Natural killer cell treated with Interleukin-12 subunit alpha and Interleukin-12 subunit beta and Interleukin-15 and Interleukin-18, amount 100 ng/mL, for 72 hours (primary cell): ENCODE measurements around the gene HDAC2. TPM values are rescaled to one million over a fixed set of nuclear protein-coding genes. Genes with fewer than 3 reads are reported as not detected.
"Not testable (repeated sequence)": the region's sequence is repeated elsewhere in the genome, so short reads cannot be mapped to it uniquely, and the experiment has no call there.

Experiments
- ATAC-seq, 2 donors: fragments of 150-1000 bp; cut with Tn5 transposase in 1 of 2; sonication (Bioruptor Pico), chemical (Tn5 transposase) in 1 of 2; 2 replicates each; pipeline ENCODE4 v1.10.0; 2021
- DNase-seq: peaks from one replicate; pipeline ENCODE4 v3.0.0; 2022; ENCODE audit warnings: low spot score
- H3K27ac Mint-ChIP-seq, 2 donors: 1 replicate in 1 of 2; 2 replicates in 1 of 2; pipeline ENCODE4 v1.8.0; 2022; ENCODE audit warnings: mixed read lengths in 2 of 2, mild to moderate bottlenecking in 1 of 2, moderate library complexity in 1 of 2
- H3K27me3 Mint-ChIP-seq, 2 donors: 1 replicate in 1 of 2; 2 replicates in 1 of 2; pipeline ENCODE4 v1.8.0; 2022; ENCODE audit warnings: mixed read lengths in 2 of 2
- H3K36me3 Mint-ChIP-seq: one replicate; pipeline ENCODE4 v1.8.0; 2022; ENCODE audit warnings: mixed read lengths
- H3K4me1 Mint-ChIP-seq, 2 donors: 1 replicate in 1 of 2; 2 replicates in 1 of 2; pipeline ENCODE4 v1.8.0; 2022; ENCODE audit warnings: low read depth in 2 of 2, mixed read lengths in 2 of 2, mild to moderate bottlenecking in 1 of 2
- H3K4me3 Mint-ChIP-seq: one replicate; pipeline ENCODE4 v1.8.0; 2022; ENCODE audit warnings: mixed read lengths
- H3K9me3 Mint-ChIP-seq: 2 replicates; pipeline ENCODE4 v1.8.0; 2022; ENCODE audit warnings: mixed read lengths
- total RNA-seq, 2 donors: library from RNA; stranded (reverse); gene quantifications; one replicate each; pipeline ENCODE4 v1.2.3, GENCODE V29; 2022

The HDAC2 gene
- total RNA-seq, 2 donors from 2014 or later, result 60.8 to 72.2 TPM

GRCh38 chr6:113959235-113959634 is 11.7 kb downstream of the HDAC2 start:
- DNase-seq (no peak), ATAC-seq (no peak)
- Mint-ChIP-seq H3K27me3 (no peaks in the 10 kb centered on the region), H3K9me3 (no peaks in the 10 kb centered on the region), H3K4me1 (peaks cover 4 to 21% of the 10 kb centered on the region in 2 donors), H3K27ac (no peak overlapping the region), H3K36me3 (peaks cover 5% of the 10 kb centered on the region), H3K4me3 (no peak overlapping the region)

GRCh38 chr6:113954653-113955052 is 16.3 kb downstream of the HDAC2 start:
- Mint-ChIP-seq H3K27ac (peak overlapping the region in 1 of 2 donors; percentile 41), H3K36me3 (peaks cover 5% of the 10 kb centered on the region)

GRCh38 chr6:113953346-113953745 is 17.6 kb downstream of the HDAC2 start:
- no peak for DNase-seq
- Mint-ChIP-seq H3K4me1 (no peaks in the 10 kb centered on the region), H3K27me3 (no peaks in the 10 kb centered on the region), H3K27ac (no peak overlapping the region), H3K9me3 (no peaks in the 10 kb centered on the region), H3K36me3 (peaks cover 5% of the 10 kb centered on the region), H3K4me3 (no peak overlapping the region)
- ATAC-seq, result no peak

More at GRCh38 chr6:113954653-113955052, 16.3 kb downstream of the HDAC2 start:
- Mint-ChIP-seq H3K9me3 (no peaks in the 10 kb centered on the region), H3K4me3 (no peak overlapping the region), H3K4me1 (peaks cover 0 to 6% of the 10 kb centered on the region in 2 donors), H3K27me3 (no peaks in the 10 kb centered on the region)
- no peak for ATAC-seq
- no peak for DNase-seq

GRCh38 chr6:113949499-113949898 is 21.4 kb downstream of the HDAC2 start:
- H3K36me3 Mint-ChIP-seq, result peaks cover 6% of the 10 kb centered on the region
- DNase-seq (no peak), ATAC-seq (no peak)
- peaks cover 3 to 4% of the 10 kb centered on the region in 2 donors for H3K4me1 Mint-ChIP-seq
- no peaks in the 10 kb centered on the region for H3K27me3 Mint-ChIP-seq
- H3K4me3 Mint-ChIP-seq, result no peak overlapping the region
- no peaks in the 10 kb centered on the region for H3K9me3 Mint-ChIP-seq
- no peak overlapping the region for H3K27ac Mint-ChIP-seq

- Mint-ChIP-seq H3K27me3 (no peaks in the 10 kb centered on the region), H3K27ac (no peak overlapping the region), H3K4me3 (no peak overlapping the region), H3K36me3 (peaks cover 21% of the 10 kb centered on the region), H3K4me1 (peaks cover 3 to 4% of the 10 kb centered on the region in 2 donors), H3K9me3 (no peaks in the 10 kb centered on the region)
- DNase-seq, result no peak
- ATAC-seq, result no peak
Measured at GRCh38 chr6:113944701-113945100, 26.2 kb downstream of the HDAC2 start.

GRCh38 chr6:113939825-113940224 is 31.1 kb downstream of the HDAC2 start:
- no peaks in the 10 kb centered on the region for H3K4me1 Mint-ChIP-seq
- H3K9me3 Mint-ChIP-seq, result no peaks in the 10 kb centered on the region
- no peak overlapping the region for H3K27ac Mint-ChIP-seq
- ATAC-seq (no peak), DNase-seq (no peak)
- H3K27me3 Mint-ChIP-seq, result no peaks in the 10 kb centered on the region
- no peak overlapping the region for H3K4me3 Mint-ChIP-seq
- peaks cover 16% of the 10 kb centered on the region for H3K36me3 Mint-ChIP-seq

- Mint-ChIP-seq H3K36me3 (no peaks in the 10 kb centered on the region), H3K9me3 (no peaks in the 10 kb centered on the region), H3K27me3 (no peaks in the 10 kb centered on the region), H3K4me1 (no peaks in the 10 kb centered on the region), H3K4me3 (no peak overlapping the region), H3K27ac (no peak overlapping the region)
- ATAC-seq (no peak), DNase-seq (no peak)
Measured at GRCh38 chr6:113936093-113936934, 34.6 kb downstream of the HDAC2 start.

- no peak for DNase-seq
Measured at GRCh38 chr6:113934101-113934500, 36.8 kb downstream of the HDAC2 start.

GRCh38 chr6:113931907-113932306 is 39.0 kb downstream of the HDAC2 start:
- not testable (repeated sequence) for H3K27ac Mint-ChIP-seq, H3K4me3 Mint-ChIP-seq, DNase-seq, H3K9me3 Mint-ChIP-seq, ATAC-seq, H3K4me1 Mint-ChIP-seq
- Mint-ChIP-seq H3K27me3 (peaks cover 6 to 12% of the 10 kb centered on the region in 2 donors), H3K36me3 (peaks cover 21% of the 10 kb centered on the region)

More at GRCh38 chr6:113934101-113934500, 36.8 kb downstream of the HDAC2 start:
- peaks cover 4% of the 10 kb centered on the region for H3K9me3 Mint-ChIP-seq
- H3K4me3 Mint-ChIP-seq, result no peak overlapping the region
- no peak for ATAC-seq
- H3K27ac Mint-ChIP-seq, result no peak overlapping the region
- H3K36me3 Mint-ChIP-seq, result peaks cover 18% of the 10 kb centered on the region
- H3K4me1 Mint-ChIP-seq, result no peaks in the 10 kb centered on the region
- H3K27me3 Mint-ChIP-seq, result peaks cover 3 to 8% of the 10 kb centered on the region in 2 donors

GRCh38 chr6:113930183-113930582 is 40.8 kb downstream of the HDAC2 start:
- no peak for ATAC-seq
- Mint-ChIP-seq H3K27me3 (peaks cover 6 to 12% of the 10 kb centered on the region in 2 donors), H3K4me3 (no peak overlapping the region), H3K4me1 (no peaks in the 10 kb centered on the region), H3K27ac (no peak overlapping the region), H3K9me3 (peaks cover 4% of the 10 kb centered on the region), H3K36me3 (peaks cover 21% of the 10 kb centered on the region)
- no peak for DNase-seq

GRCh38 chr6:113927001-113927400 is 43.9 kb downstream of the HDAC2 start:
- Mint-ChIP-seq H3K27me3 (peaks cover 6 to 12% of the 10 kb centered on the region in 2 donors), H3K4me1 (no peaks in the 10 kb centered on the region), H3K9me3 (peaks cover 4% of the 10 kb centered on the region), H3K36me3 (peaks cover 21% of the 10 kb centered on the region), H3K27ac (no peak overlapping the region), H3K4me3 (no peak overlapping the region)
- no peak for ATAC-seq
- DNase-seq, result no peak

GRCh38 chr6:113925378-113925777 is 45.6 kb downstream of the HDAC2 start:
- peaks cover 6 to 12% of the 10 kb centered on the region in 2 donors for H3K27me3 Mint-ChIP-seq
- peaks cover 16% of the 10 kb centered on the region for H3K36me3 Mint-ChIP-seq
- H3K9me3 Mint-ChIP-seq, result peaks cover 4% of the 10 kb centered on the region
- ATAC-seq (no peak), DNase-seq (no peak)
- H3K4me3 Mint-ChIP-seq, result no peak overlapping the region
- peaks cover 7 to 10% of the 10 kb centered on the region in 2 donors for H3K4me1 Mint-ChIP-seq
- no peak overlapping the region for H3K27ac Mint-ChIP-seq

- DNase-seq, result no peak
- H3K9me3 Mint-ChIP-seq, result peaks cover 2% of the 10 kb centered on the region
- H3K4me3 Mint-ChIP-seq, result no peak overlapping the region
- no peak for ATAC-seq
- H3K27ac Mint-ChIP-seq, result no peak overlapping the region
- H3K4me1 Mint-ChIP-seq, result peaks cover 8 to 13% of the 10 kb centered on the region in 2 donors
- peaks cover 5% of the 10 kb centered on the region for H3K36me3 Mint-ChIP-seq
- H3K27me3 Mint-ChIP-seq, result peaks cover 4 to 6% of the 10 kb centered on the region in 2 donors
Measured at GRCh38 chr6:113924312-113924723, 46.6 kb downstream of the HDAC2 start.

- DNase-seq, result no peak
- Mint-ChIP-seq H3K4me1 (peaks cover 8 to 13% of the 10 kb centered on the region in 2 donors), H3K27ac (no peak overlapping the region), H3K4me3 (no peak overlapping the region), H3K9me3 (no peaks in the 10 kb centered on the region), H3K36me3 (no peaks in the 10 kb centered on the region), H3K27me3 (peaks cover 0 to 2% of the 10 kb centered on the region in 2 donors)
- no peak for ATAC-seq
Measured at GRCh38 chr6:113923526-113923925, 47.4 kb downstream of the HDAC2 start.
